GM21515 (cell line): ENCODE measurements around the gene KCNJ12.
"Not testable (repeated sequence)": the region's sequence is repeated elsewhere in the genome, so short reads cannot be mapped to it uniquely, and the experiment has no call there.

Experiments
- ATAC-seq: cut with Tn5 transposase; IDR thresholded peaks from one replicate; pipeline ENCODE4 v1.9.1; 2021; ENCODE audit not compliant: unreplicated experiment

KCNJ12 gene

DNA sequence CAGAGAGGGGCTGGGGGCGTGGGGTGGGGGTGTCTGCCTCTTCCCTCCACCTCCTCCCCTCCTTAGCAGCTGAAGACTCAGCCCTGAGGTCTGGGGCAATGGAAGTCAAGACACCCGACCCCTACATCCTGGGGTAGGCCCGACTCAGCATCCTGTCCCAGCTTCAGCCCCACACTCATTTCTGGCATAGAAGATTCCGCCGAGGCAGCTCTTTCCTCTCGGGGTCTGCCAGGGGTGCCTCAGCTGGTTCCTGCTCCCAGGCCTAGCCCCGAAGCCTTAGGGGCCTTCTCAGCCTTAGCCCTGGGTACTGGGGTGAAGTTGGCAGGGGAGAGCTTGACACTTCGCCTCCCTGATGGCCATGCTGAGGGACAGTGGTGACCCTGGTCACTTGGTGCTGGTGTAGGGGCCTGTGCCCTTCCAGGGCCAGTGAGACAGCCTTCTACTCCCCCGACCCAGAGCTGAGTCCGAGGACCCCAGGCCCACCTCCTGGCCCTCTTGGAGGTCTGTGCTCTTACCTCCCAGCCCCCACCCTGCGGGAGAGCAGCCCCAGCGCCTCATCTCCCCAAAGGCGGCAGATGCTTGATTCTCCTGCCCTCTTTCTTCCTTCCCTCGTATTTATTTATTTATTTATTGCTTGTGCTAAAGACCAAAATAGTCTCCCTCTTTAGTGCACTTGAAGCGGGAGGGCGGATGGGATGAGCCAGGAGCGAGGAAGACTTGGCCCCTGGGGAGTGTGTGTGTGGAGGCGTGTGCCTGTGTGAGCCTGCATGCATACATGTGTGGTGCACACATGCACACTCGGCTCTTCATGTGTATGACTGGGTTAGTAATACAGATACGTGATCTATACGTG is 42.5 kb downstream of the KCNJ12 start:
- ATAC-seq = no peak

DNA sequence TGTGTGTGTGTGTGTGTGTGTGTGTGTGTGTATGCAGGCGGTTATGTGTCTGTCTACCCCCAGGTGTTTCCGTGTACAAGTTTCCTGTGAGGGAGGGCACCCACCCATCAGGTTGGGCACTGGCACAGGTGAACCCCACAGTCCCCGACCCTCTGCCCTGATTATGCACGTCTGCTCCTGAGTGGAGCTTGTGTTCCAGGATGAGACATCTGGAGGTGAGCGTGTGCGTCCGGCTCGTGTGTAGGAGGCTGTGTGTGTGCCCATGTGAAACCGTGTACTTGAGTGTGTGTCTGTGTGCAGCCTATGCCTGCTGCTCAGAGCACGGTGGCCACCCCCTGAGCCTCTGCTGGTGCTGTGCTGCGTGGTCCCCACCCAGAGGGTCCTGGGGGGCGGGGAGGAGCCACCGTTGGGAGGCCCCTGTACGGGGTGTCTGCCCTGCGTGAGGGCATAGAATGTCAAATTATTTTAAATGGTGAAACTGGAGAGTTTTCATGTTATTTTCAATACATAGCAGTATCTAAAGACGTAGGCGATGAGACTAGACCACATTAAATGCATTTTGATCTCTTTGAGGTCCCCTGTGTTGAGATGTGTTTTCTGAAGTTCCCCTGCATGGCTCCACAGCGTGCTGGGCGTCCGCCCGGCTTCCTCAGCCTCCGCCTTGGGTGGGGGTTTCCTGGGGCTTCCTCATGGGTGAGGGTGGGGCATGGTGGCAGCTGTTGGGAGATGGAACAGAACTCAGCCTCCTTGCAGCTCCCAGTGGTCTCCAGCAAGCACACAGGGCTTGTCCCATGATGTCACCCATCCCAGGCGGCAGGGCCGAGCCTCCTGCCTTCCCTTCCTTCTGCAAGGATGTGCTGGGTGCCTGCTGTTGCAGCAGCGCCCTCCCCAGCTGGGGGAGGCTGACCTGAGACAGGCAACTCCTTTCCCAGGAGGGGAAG is 43.4 kb downstream of the KCNJ12 start:
- ATAC-seq = no peak

DNA sequence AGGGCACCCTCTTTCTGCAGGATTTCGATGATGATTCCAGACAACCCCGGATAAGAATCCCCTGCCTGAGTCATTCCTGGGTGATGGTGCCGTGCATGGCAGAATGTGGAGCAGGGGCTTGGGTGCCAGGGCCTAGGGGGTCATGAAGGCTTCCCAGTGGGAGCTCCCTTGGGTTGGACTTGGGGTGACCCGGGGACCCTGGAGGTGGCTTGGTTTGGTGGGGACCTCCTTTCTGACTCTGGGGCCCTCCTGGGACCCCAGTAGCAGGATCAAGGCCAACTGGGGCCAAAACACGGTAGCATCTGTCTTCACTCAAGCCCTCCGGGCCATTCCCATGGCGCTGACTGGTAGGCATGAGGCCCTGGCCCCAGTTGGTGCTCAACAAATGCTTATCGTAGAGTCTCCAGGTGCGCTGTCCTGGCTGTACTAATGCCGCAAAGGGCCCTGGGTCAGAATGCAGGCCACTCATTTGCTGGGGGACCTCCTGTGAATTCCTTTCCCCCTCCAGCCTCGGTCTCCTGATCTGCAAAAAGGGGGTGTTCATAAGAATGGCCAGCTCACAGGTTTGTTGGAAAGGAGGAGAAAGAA is 44.4 kb downstream of the KCNJ12 start:
- ATAC-seq = not testable (repeated sequence)

DNA sequence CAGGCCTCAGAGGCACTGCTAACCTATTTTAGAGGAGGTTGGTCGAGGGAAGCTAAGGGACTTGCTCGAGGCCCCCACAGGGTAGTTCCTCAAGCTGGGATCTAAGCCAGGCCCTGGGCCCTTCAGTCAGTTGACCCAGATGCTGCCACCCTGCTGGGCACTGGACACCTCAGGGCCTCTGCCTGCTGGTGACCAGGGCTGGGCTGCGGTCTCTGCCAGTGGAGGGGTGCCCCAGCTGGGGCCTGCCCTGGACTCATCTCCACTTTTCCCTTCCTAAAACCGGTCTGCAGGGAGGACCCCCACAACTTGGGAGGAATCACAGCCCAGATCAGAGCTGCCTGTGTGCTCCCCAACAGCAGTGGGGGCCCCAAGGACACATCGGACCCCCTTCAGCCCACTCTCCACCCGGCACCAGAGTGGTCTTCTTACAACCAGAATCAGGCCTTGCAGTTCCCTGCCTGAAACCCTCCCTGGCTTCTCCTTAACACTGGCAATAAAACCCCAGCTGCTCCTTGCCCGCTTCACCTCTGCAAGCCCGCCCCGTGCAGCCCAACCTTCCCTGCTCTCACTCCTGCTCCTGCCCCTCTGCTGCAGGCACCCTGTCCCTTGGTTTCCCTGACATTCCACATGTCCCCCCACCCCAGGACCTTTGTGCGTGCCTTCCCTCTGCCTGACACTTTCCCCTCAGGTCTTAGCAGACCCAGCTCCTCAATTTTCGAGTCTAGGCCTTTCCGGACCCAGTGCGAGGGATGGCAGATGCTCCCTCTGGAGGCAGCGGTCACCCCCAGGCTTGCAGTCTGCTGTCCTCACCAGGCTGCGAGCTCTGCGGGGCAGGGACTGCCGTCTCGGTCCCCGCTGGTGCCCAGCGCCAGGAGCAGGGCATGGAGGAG is 45.5 kb downstream of the KCNJ12 start:
- ATAC-seq = not testable (repeated sequence)

GRCh38 chr17:21422311-21423189 is 46.4 kb downstream of the KCNJ12 start:
- not testable (repeated sequence) for ATAC-seq

DNA sequence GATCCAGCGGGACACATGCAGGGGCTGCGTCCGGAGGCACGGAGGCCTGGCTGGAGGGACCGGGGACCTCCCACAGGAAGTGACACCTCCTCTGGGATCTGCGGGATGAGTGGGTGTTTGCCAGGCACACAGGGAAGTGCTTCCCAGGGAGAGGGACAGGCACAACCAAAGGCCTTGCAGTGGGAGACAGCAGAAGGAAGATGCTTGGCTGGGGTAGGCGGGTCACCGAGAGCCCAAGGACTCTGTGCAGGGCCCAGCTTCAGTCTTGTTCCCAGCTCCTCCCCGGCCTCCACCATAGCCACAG is 47.0 kb downstream of the KCNJ12 start:
- not testable (repeated sequence) for ATAC-seq

GRCh38 chr17:21424697-21425096 is 48.5 kb downstream of the KCNJ12 start:
- ATAC-seq = not testable (repeated sequence)

- ATAC-seq = no peak
Measured at GRCh38 chr17:21425321-21425720, 49.2 kb downstream of the KCNJ12 start.

- ATAC-seq = no peak
Measured at GRCh38 chr17:21425736-21426135, 49.6 kb downstream of the KCNJ12 start.

DNA sequence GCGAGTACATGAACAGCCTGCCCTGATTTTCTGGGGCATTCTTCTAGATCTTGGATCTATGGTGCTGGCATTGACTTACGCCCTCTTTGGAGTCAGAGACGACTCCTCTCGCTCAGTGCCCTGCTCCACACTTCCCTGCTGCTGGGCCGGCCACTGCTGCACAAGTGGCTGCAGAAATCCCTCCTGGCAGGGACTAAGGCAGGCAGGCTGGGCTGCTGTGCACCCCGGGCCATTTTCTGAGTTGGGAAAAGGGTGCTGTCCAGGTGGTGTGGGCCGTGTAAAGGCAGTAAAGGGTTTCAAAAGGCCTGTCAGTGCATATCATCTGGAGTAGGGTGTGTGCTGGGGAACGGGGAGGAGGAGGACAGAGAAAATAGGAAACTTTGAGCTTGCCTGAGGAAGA is 50.1 kb downstream of the KCNJ12 start:
- not testable (repeated sequence) for ATAC-seq

DNA sequence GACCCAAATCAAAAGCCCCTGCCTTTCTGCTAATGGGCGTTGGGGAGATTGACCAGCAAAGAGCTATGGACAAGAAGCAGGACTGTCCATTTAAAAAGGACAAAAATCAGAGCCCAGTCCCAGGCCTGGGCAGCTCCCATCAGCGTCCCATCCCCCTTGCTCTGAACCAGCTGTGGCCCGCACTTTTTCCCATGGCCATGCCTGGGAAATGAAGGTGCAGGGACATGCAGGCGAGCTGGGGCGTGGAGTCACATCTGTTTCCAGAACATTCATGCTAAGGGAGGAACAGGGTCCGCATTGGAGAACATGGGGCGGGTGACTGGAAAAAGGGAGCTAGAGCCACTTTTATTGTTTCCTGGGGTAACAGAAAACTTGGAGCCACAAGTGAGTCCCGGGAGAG is 50.7 kb downstream of the KCNJ12 start:
- not testable (repeated sequence) for ATAC-seq

GRCh38 chr17:21427727-21428126 is 51.6 kb downstream of the KCNJ12 start:
- ATAC-seq = not testable (repeated sequence)

DNA sequence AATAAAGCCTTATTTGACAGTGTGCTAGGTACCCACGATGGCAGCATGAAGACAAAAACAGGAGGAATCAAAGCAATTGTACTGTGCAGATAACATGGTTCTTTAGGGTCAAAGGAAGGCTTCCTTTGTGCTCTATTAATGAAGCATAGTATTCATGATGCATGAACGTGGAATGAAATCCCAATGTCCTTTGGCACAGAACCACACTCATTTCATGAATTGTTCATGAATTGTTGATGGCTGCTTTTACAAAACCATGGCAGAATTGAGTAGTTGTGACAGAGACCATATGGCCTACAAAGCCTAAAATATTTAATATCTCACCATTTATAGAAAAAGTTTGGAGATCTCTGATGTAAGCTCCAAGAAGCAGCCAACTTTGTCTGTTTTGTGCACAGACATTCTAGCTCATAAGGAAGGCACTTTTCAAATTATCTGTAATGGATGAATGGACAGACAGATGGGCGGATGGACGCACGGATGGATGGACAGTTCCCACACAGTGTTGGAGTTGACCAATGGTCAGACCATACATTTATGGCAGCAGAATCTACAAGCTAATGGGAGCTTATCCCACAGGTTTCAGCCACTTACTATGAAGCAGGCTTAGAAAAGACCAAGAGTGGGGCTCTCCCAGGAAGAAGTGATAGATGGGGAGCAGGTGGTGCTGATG is 52.7 kb downstream of the KCNJ12 start:
- not testable (repeated sequence) for ATAC-seq

- ATAC-seq = not testable (repeated sequence)
Measured at GRCh38 chr17:21429921-21430628, 53.9 kb downstream of the KCNJ12 start.

DNA sequence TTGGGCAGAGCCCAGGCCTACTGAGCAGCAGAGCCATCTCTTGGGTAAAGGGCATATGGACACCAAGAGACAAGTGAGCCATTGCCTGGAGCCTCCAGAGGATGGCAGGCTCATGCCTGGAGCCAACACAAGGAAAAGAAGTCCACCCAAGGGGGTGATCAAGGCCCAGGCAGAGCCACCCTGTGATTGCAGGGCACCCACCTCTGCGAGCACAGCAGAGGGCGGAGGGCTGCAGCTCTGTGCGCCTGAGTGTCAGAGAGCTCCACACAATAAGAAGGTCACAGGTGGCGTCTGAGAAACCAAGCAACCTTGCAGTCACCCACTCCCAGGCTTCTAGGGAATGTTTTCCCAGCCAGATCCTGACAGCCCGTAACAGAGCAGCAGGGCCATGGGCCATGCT is 57.8 kb downstream of the KCNJ12 start:
- ATAC-seq = not testable (repeated sequence)

DNA sequence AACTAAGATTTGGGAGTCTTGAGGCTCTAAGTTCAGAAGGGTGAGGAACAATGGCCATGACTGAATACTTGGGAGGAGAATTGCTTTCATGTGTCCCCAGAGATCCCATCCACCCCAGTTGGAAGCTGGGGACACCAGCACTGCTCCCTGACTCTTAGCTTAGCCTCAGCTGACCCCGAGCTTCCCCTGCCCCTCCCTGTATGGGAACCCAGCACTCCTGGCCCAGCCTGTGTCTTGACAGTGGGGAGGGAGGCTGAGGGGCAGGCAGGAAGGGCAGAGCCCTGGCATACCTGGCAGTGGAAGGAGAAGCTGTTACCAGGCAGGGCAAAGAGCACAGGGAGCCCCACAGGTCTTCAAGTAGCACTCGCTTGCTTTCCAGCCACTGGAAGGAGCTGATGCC is 58.8 kb downstream of the KCNJ12 start:
- ATAC-seq = not testable (repeated sequence)

GRCh38 chr17:21436481-21436880 is 60.3 kb downstream of the KCNJ12 start:
- not testable (repeated sequence) for ATAC-seq
